Measurements from ENCODE around the gene TSPAN4. TPM values are rescaled to one million over a fixed set of nuclear protein-coding genes. Genes with fewer than 3 reads are reported as not detected.
A peak's percentile ranks its signal among the peaks of the same experiment; 100 is the strongest.

Gene TSPAN4
- total and polyA plus RNA-seq, 10 donors: 32.1 to 140 (median 107) TPM

- 29 to 35% (median 31%) methylated on average over 30 to 36 of the region's 36 CpGs for WGBS, 5 donors
- TF ChIP-seq CTCF (IDR thresholded peaks at IDR 0.05 in 8 of 11, conservative IDR thresholded peaks at IDR 0.05 in 3 of 11) (peak in 3 of 11 experiments; percentile 2 to 10 (median 7)), POLR2A (IDR thresholded peaks at IDR 0.05) (no peak), POLR2AphosphoS5 (IDR thresholded peaks at IDR 0.05) (no peak)
- intact Hi-C loops (cut with DNase I; ENCODE audit: low total_unique reads): no loop called here
These were observed 34.0 kb upstream of the TSPAN4 start for GRCh38 chr11:808427-809286.

DNA sequence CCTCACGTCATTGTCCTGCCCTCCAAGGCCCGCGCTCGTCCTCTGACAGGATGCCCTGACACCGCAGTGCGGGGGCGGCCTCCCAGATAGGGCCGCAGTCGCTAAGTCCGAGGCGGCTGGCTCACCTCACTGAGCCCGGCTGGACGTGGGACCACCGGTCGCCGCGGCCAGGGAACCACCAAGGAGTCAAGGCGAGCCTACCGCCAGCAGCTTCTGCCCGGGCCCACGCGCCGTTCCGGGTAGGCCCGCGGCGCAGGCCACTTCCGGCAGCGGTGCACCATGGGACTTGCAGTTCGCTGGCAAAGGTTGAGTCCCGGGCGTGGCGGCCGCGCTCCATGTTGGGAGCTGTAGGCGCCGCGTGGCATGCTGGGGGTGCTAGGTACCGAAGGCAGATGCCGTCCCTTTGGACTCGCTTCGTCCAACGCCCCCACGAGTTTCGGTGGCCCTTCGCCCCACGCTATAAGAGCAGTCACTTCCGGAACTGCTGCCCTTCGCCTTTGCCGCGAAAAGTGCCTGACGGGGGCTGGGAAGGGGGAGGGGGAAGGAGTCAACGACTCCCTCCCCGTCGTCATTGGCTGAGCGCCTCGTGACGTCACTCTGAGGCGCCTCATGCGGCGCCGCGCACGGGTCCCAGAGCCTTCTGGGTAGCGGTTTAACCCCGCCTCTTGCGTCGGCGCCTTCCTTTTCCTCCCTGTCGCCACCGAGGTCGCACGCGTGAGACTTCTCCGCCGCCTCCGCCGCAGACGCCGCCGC is 33.2 kb upstream of the TSPAN4 start, which contains the start of gene RPLP2:
RPLP2 (plus strand) TSS at position 681 of the 753 bp plus-strand sequence. CDS start 268 bp downstream, outside the sequence.
- 0 to 1% (median 0%) methylated on average over 25 to 81 of the region's 81 CpGs for WGBS, 5 donors
- TF ChIP-seq CTCF (IDR thresholded peaks at IDR 0.05 in 8 of 11, conservative IDR thresholded peaks at IDR 0.05 in 3 of 11) (peak in 4 of 11 experiments; percentile 6 to 33 (median 23)), POLR2A (IDR thresholded peaks at IDR 0.05) (peak; percentile 68 to 97 (median 85)), POLR2AphosphoS5 (IDR thresholded peaks at IDR 0.05) (peak; percentile 94 to 99 (median 97))
- intact Hi-C loops (cut with DNase I; ENCODE audit: low total_unique reads): no loop called here
- H3K4me3 ChIP-seq: peak within 1 kb of the TSS; percentile 78 to 99 (median 90)
- H3K9me3 ChIP-seq: no peaks in the 10 kb centered on the region
- peaks cover 20 to 72% (median 53%) of the 10 kb centered on the region in 6 donors for H3K4me1 ChIP-seq
- H3K27me3 ChIP-seq (replicated peaks in 1 of 7): no peaks in the 10 kb centered on the region
- H3K36me3 ChIP-seq: peaks cover 0 to 34% (median 31%) of the 10 kb centered on the region in 6 donors
- peak; percentile 100 for DNase-seq
- peak within 1 kb of the TSS; percentile 92 to 96 (median 96) for H3K27ac ChIP-seq

More at GRCh38 chr11:808427-809286, 34.0 kb upstream of the TSPAN4 start:
- Histone ChIP-seq H3K27ac (peak overlapping the region; percentile 92 to 96 (median 96)), H3K27me3 (replicated peaks in 1 of 7) (no peaks in the 10 kb centered on the region), H3K36me3 (peaks cover 0 to 26% (median 25%) of the 10 kb centered on the region in 6 donors), H3K4me1 (peaks cover 28 to 80% (median 61%) of the 10 kb centered on the region in 6 donors), H3K9me3 (no peaks in the 10 kb centered on the region), H3K4me3 (peak overlapping the region; percentile 78 to 99 (median 90))
- peak; percentile 80 for DNase-seq

- Histone ChIP-seq H3K4me1 (peaks cover 16 to 66% (median 47%) of the 10 kb centered on the region in 6 donors), H3K27ac (peak overlapping the region; percentile 92 to 96 (median 96)), H3K36me3 (peaks cover 0 to 41% (median 31%) of the 10 kb centered on the region in 6 donors), H3K9me3 (no peaks in the 10 kb centered on the region), H3K27me3 (replicated peaks in 1 of 7) (no peaks in the 10 kb centered on the region), H3K4me3 (peak overlapping the region; percentile 78 to 99 (median 90))
- no peak for DNase-seq
- TF ChIP-seq CTCF (IDR thresholded peaks at IDR 0.05 in 8 of 11, conservative IDR thresholded peaks at IDR 0.05 in 3 of 11) (peak in 5 of 11 experiments; percentile 1 to 11 (median 4)), POLR2AphosphoS5 (IDR thresholded peaks at IDR 0.05) (no peak), POLR2A (IDR thresholded peaks at IDR 0.05) (no peak)
- WGBS, 5 donors: 0 to 1% (median 1%) methylated on average over 12 to 55 of the region's 55 CpGs
- intact Hi-C loops (cut with DNase I; ENCODE audit: low total_unique reads): no loop called here
These were observed 32.5 kb upstream of the TSPAN4 start for GRCh38 chr11:810040-810567.

Data from spleen (tissue), 11 donors.